Adipocyte (in vitro differentiated cells): ENCODE data around the gene IFT25.
"Not testable (repeated sequence)": the region's sequence is repeated elsewhere in the genome, so short reads cannot be mapped to it uniquely, and the experiment has no call there.

ENCODE experiments used
- DNase-seq: peaks from one replicate; pipeline ENCODE4 v3.0.0-alpha.2; 2015; ENCODE audit warnings: low read depth
- H3K27me3 ChIP-seq: replicated peaks from 2 replicates; pipeline ENCODE4 v1.7.0; 2013; ENCODE audit warnings: mild to moderate bottlenecking, low read length, moderate library complexity; ENCODE audit not compliant: control insufficient read depth, insufficient read depth
- H3K36me3 ChIP-seq: 2 replicates; pipeline ENCODE4 v1.7.0; 2013; ENCODE audit warnings: low read length, mild to moderate bottlenecking, moderate library complexity; ENCODE audit not compliant: control insufficient read depth, insufficient read depth, severe bottlenecking
- H3K4me1 ChIP-seq: 2 replicates; pipeline ENCODE4 v1.7.0; 2013; ENCODE audit warnings: mild to moderate bottlenecking, low read length, moderate library complexity; ENCODE audit not compliant: control insufficient read depth, insufficient read depth
- H3K4me3 ChIP-seq: 2 replicates; pipeline ENCODE4 v1.7.0; 2013; ENCODE audit warnings: mild to moderate bottlenecking, low read length, moderate library complexity
- H3K9ac ChIP-seq: 2 replicates; pipeline ENCODE4 v1.7.0; 2013; ENCODE audit warnings: mild to moderate bottlenecking, low read length, moderate library complexity
- H3K9me3 ChIP-seq: 2 replicates; pipeline ENCODE4 v1.7.0; 2013; ENCODE audit warnings: mild to moderate bottlenecking, low read length, moderate library complexity; ENCODE audit not compliant: control insufficient read depth

IFT25 gene

DNA sequence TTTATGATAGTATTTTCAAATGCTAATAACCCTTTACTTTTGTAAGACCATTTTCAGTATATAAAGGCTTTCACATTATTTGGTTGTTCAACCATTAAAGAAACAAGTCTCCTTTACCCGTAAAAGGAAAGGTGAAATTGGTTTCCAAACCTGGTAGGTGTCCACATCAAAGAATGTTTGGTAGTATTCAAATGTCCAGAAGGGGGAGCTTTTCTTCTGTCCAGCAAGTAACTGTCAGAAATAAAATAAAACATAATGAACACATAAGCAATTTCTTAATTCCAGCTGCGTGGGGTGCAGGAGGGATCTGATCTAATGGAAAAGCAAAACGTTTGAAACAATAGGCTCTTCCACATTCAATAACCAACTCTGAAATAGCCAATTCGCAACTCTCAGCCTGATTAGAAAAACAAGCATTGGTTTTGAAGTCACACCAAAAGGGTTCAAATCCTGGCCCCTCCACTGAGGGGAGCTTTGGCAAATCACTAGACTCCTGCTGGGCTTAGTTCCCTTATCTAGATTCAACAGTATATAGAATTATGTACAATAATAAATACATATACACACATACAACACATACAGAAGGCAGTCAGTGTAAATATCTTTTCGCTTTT, 66.9 kb downstream of the IFT25 start:
- H3K4me1 ChIP-seq: peaks cover 8% of the 10 kb centered on the region
- H3K36me3 ChIP-seq: peaks cover 52% of the 10 kb centered on the region
- no peak overlapping the region for H3K4me3 ChIP-seq
- H3K9me3 ChIP-seq: no peaks in the 10 kb centered on the region
- H3K9ac ChIP-seq: no peak overlapping the region
- DNase-seq: peak; percentile 86
- no peaks in the 10 kb centered on the region for H3K27me3 ChIP-seq

DNA sequence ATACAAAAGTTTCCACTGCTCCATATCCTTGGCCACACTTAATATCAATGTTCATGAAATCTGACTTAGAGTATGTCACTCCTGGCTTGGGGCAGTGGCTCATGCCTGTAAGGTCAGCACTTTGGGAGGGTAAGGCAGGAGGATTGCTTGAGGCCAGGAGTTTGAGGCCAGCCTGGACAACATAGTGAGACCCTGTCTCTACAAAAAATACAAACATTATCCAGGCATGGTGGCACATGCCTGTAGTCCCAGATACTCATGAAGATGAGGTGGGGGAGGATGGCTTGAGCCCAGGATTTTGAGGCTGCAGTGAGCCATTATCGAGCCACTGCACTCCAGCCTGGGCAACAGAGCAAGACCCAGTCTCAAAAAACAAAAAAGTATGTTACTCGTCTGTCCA, 70.3 kb downstream of the IFT25 start:
- peaks cover 70% of the 10 kb centered on the region for H3K36me3 ChIP-seq
- not testable (repeated sequence) for H3K4me3 ChIP-seq, DNase-seq, H3K9me3 ChIP-seq, H3K4me1 ChIP-seq, H3K27me3 ChIP-seq, H3K9ac ChIP-seq

DNA sequence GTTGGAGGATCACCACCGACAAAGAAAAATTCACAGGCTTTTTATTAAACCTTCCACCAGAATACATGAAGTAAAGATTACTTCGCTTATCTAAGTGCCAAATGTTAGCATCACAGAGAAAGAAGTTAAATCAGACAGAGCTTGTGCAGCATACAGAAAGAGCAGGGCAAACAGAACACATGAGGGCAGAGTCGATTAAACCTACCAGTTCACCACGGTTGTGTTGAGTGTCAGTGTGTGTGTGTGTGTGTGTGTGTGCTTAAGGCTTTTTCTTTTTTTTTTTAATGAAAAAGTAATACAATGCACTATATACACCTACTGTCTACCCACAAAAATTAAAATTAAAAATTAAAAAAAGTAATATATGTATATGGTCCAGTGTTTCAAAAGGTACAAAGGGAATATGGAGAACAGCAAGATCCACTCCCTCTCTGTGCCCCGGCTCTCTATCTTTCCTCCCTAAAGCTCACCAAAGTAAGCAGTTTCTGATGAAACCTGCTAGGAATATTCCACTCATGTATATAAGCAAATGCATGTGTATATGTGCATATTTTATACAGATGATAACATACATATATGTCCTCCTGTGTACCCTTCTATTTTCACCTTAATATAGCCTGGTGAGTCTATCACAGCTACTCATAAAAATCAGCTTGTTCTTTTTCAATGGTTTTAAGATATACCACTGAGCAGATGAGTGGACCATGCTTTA, 73.6 kb downstream of the IFT25 start:
- H3K4me1 ChIP-seq: peaks cover 6% of the 10 kb centered on the region
- no peak overlapping the region for H3K9ac ChIP-seq
- no peak overlapping the region for H3K4me3 ChIP-seq
- H3K36me3 ChIP-seq: peaks cover 74% of the 10 kb centered on the region
- DNase-seq: no peak
- H3K9me3 ChIP-seq: no peaks in the 10 kb centered on the region
- H3K27me3 ChIP-seq: no peaks in the 10 kb centered on the region
